Spinal cord (tissue), 10 donors: ENCODE measurements around the gene LAMB4. TPM values are rescaled to one million over a fixed set of nuclear protein-coding genes. Genes with fewer than 3 reads are reported as not detected.

Source experiments
- DNase-seq, 6 donors: peaks; one replicate each; pipeline versions ENCODE4 v3.0.0 to v3.0.0-alpha.2; 2013 to 2015; ENCODE audit warnings: low spot score in 6 of 6, low read depth in 4 of 6
- H3K27ac ChIP-seq: one replicate; pipeline ENCODE4 v1.5.1; 2013; ENCODE audit warnings: low read depth, low read length, control low read depth
- H3K27me3 ChIP-seq: one replicate; pipeline ENCODE4 v1.6.1; 2013; ENCODE audit warnings: low read length; ENCODE audit not compliant: control insufficient read depth, insufficient read depth
- H3K36me3 ChIP-seq: one replicate; pipeline ENCODE4 v1.6.1; 2013; ENCODE audit warnings: low read length; ENCODE audit not compliant: control insufficient read depth, insufficient read depth
- H3K4me1 ChIP-seq: one replicate; pipeline ENCODE4 v1.6.1; 2013; ENCODE audit warnings: low read length; ENCODE audit not compliant: control insufficient read depth, insufficient read depth
- H3K4me3 ChIP-seq: one replicate; pipeline ENCODE4 v1.5.1; 2013; ENCODE audit warnings: low read depth, low read length, control low read depth
- H3K9me3 ChIP-seq: one replicate; pipeline ENCODE4 v1.6.1; 2013; ENCODE audit warnings: low read length; ENCODE audit not compliant: control insufficient read depth, insufficient read depth
- WGBS: methylation state at CpG from one replicate; pipeline ENCODE4 v1.1.5; 2013; ENCODE audit warnings: missing lambda C conversion rate; ENCODE audit not compliant: insufficient coverage; 5-methylcytosine and 5-hydroxymethylcytosine counted together
- polyA plus RNA-seq, 2 donors: library from polyadenylated mRNA; unstranded; fragments of 120-200 nt; gene quantifications; one replicate each; pipeline ENCODE4 v1.2.1, GENCODE V29; 2013; ENCODE audit not compliant: insufficient read length in 2 of 2
- total RNA-seq, 2 donors: library from RNA; depleted of rRNA in 1 of 2; stranded (reverse); fragments of 120-200 nt in 1 of 2; fragments of >200 nt in 1 of 2; gene quantifications; one replicate each; pipeline versions ENCODE4 v1.2.3 to v1.2.4, GENCODE V29; 2013 to 2014
- donor health status: healthy.

Gene LAMB4
- total and polyA plus RNA-seq, 4 donors, result 0.19 to 0.50 (median 0.29) TPM

- Histone ChIP-seq H3K36me3 (no peaks in the 10 kb centered on the region), H3K27ac (no peak overlapping the region), H3K4me1 (peaks cover 36% of the 10 kb centered on the region), H3K4me3 (no peak overlapping the region), H3K27me3 (peaks cover 45% of the 10 kb centered on the region), H3K9me3 (no peaks in the 10 kb centered on the region)
- WGBS, result 18% methylated on average over 5 of the region's 13 CpGs
- DNase-seq, result peak in 1 of 6 donors; percentile 19
Observed at GRCh38 chr7:108004220-108005142, 125.7 kb downstream of the LAMB4 start.

GRCh38 chr7:108003599-108003935, 126.6 kb downstream of the LAMB4 start:
- Histone ChIP-seq H3K4me1 (peaks cover 36% of the 10 kb centered on the region), H3K9me3 (no peaks in the 10 kb centered on the region), H3K27me3 (peaks cover 45% of the 10 kb centered on the region), H3K4me3 (peak overlapping the region; percentile 79), H3K36me3 (no peaks in the 10 kb centered on the region), H3K27ac (peak overlapping the region; percentile 84)
- 20% methylated on average over 12 of the region's 15 CpGs for WGBS
- no peak for DNase-seq

- Histone ChIP-seq H3K9me3 (no peaks in the 10 kb centered on the region), H3K27me3 (peaks cover 45% of the 10 kb centered on the region), H3K36me3 (no peaks in the 10 kb centered on the region), H3K27ac (peak within 1 kb of the TSS; percentile 84), H3K4me1 (peaks cover 36% of the 10 kb centered on the region), H3K4me3 (peak within 1 kb of the TSS; percentile 79)
- DNase-seq, result peak in 2 of 6 donors; percentile 72 to 82
- under 1% methylated on average over 75 of the region's 75 CpGs for WGBS
Observed at GRCh38 chr7:108002726-108003598, 127.2 kb downstream of the LAMB4 start, which contains the start of gene LAMB1. Gene LAMB1, minus strand, starts transcription at chr7:108003161. Its CDS starts 276 bp downstream, at chr7:108002885.

GRCh38 chr7:108001764-108002725, 128.1 kb downstream of the LAMB4 start:
- Histone ChIP-seq H3K9me3 (no peaks in the 10 kb centered on the region), H3K4me1 (peaks cover 36% of the 10 kb centered on the region), H3K27me3 (peaks cover 45% of the 10 kb centered on the region), H3K36me3 (no peaks in the 10 kb centered on the region), H3K27ac (peak overlapping the region; percentile 84), H3K4me3 (peak overlapping the region; percentile 79)
- WGBS, result under 1% methylated on average over 73 of the region's 75 CpGs
- DNase-seq, result peak in 2 of 6 donors; percentile 78 to 87

- WGBS, result 5% methylated on average over 35 of the region's 37 CpGs
- Histone ChIP-seq H3K36me3 (no peaks in the 10 kb centered on the region), H3K27me3 (peaks cover 45% of the 10 kb centered on the region), H3K27ac (peak overlapping the region; percentile 84), H3K4me3 (peak overlapping the region; percentile 79), H3K4me1 (peaks cover 36% of the 10 kb centered on the region), H3K9me3 (no peaks in the 10 kb centered on the region)
- peak in 2 of 6 donors; percentile 62 to 82 for DNase-seq
Observed at GRCh38 chr7:108000875-108001763, 129.0 kb downstream of the LAMB4 start.

DNA sequence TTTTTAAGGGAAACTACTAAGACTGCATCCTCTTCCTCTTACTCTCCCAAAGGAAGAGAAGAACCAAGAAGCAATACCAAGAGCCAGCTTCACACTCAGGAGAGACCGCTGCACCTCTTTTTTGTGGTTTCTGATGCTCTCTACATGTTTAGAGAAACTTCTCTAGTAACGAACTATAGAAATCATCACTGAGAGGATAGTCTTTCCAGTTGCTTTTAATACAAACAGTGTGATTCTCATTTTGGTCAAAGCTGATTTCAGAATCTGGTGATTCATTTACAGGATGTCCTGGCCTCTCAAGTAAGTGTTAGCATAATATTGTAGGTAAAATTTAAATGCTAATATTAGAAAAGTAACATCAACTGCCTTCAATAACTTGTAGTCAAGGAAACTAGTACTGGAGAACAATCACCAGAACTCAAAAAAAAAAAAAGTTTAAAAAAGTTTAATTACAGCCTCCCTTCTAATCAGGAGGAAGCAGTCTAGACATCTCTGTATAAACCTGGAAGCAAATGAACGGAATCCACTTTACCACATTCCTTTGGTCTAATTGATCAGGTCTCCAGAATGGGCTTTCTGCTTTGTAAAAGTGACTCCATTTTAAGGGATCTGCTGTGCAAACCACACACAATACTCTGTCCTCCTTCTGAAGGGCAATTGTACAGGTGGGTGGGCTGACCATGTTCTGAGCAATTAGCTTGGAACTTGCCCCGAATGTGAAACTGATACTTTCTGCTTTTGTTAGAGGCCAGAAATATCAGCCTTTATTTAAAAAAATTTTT, 130.2 kb downstream of the LAMB4 start:
- peak overlapping the region; percentile 79 for H3K4me3 ChIP-seq
- DNase-seq, result no peak
- peaks cover 38% of the 10 kb centered on the region for H3K27me3 ChIP-seq
- H3K27ac ChIP-seq, result peak overlapping the region; percentile 79
- 80% methylated on average over 1 of the region's 4 CpGs for WGBS
- H3K36me3 ChIP-seq, result no peaks in the 10 kb centered on the region
- H3K9me3 ChIP-seq, result no peaks in the 10 kb centered on the region
- H3K4me1 ChIP-seq, result peaks cover 36% of the 10 kb centered on the region

DNA sequence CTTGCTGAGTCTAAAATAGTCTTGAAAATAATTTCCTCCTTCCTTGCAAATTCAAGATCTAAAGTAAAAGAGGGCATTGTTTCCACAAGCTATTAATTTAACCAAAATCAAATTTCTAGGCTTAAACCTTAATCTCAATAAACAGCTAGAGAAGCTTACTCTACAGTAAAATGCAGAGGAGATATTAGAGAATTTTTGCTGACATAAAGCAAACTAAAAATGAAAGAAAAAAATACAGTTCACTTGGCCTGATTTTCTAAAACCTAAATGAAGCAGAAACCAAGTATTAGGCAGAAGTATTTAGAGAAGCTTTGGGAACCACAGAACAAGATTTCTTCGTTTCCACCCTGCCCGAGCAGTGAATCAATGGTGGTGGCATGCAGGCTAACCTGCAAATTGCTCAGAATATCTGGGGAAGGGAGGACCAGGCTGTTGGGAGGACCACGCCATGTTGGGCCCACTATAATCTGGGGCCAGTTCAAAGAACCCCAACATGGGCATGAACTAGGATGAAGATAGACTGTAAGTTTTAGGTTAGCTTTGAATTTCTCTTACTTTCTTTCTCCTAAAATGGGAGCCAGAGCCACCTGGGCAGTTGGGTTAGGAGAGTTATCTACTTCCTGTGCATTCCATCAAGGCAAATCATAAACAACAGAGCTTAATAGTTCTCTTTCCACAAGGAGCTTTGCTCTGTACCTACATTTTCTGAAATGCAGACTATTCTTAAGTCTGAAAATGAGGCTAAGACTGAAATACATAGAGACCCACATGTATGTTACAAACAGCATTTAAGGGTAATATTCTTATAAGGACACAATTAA, 131.3 kb downstream of the LAMB4 start:
- Histone ChIP-seq H3K9me3 (no peaks in the 10 kb centered on the region), H3K36me3 (no peaks in the 10 kb centered on the region), H3K4me3 (peak overlapping the region; percentile 79), H3K27me3 (peaks cover 27% of the 10 kb centered on the region), H3K4me1 (peaks cover 30% of the 10 kb centered on the region), H3K27ac (peak overlapping the region; percentile 79)
- WGBS, result 91% methylated on average over 3 of the region's 3 CpGs
- no peak for DNase-seq
